Measurements from ENCODE around the gene NADK.

The NADK gene

DNA sequence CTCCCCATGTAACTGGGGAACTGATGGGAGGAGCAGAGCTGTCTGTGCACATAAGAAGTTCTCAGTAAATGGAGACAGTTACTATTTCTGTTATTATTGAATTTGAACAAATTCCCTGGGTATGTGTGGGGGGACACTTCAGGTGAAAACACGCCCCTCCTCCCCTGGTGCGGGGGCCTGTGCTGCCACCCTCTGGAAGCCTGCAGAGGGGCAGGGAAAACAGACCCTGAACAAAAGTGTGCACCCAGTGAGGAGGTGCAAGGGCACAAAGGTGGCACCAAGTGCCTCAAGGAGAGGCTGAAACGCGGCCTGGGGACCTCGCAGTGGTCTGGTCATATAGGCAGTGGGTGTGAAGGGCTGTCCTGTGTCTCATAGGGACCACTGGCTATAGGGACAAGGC, 18.2 kb upstream of the NADK start:
- peaks cover 53% of the 10 kb centered on the region for H3K4me1 Mint-ChIP-seq
- H3K27me3 Mint-ChIP-seq = no peaks in the 10 kb centered on the region
- H3K9me3 Mint-ChIP-seq = no peaks in the 10 kb centered on the region
- no peak overlapping the region for H3K4me3 Mint-ChIP-seq
- no peak for ATAC-seq
- peaks cover 63% of the 10 kb centered on the region for H3K36me3 Mint-ChIP-seq
- H3K27ac Mint-ChIP-seq = peak overlapping the region; percentile 54

DNA sequence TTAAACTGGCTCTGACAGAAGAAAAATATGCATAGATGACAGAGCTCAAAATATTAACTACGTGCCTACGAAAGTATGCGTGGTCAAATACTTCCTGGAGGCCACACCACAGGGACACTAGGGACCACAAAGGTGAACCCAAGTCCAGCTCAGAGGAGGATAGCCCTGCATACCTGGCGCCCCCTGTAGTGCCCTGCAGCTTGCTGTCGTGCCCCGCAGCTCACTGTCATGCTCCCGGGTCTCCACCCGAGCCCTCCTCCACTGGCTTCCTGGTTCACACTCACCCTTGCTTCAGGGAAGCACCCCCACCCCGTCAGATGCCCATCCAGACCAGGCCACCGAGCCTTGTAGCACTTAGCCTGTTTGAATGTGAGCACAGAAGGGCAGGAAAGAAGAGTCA, 16.7 kb upstream of the NADK start:
- peaks cover 39% of the 10 kb centered on the region for H3K4me1 Mint-ChIP-seq
- H3K4me3 Mint-ChIP-seq = no peak overlapping the region
- H3K9me3 Mint-ChIP-seq = no peaks in the 10 kb centered on the region
- H3K36me3 Mint-ChIP-seq = peaks cover 70% of the 10 kb centered on the region
- H3K27ac Mint-ChIP-seq = no peak overlapping the region
- H3K27me3 Mint-ChIP-seq = no peaks in the 10 kb centered on the region
- no peak for ATAC-seq

DNA sequence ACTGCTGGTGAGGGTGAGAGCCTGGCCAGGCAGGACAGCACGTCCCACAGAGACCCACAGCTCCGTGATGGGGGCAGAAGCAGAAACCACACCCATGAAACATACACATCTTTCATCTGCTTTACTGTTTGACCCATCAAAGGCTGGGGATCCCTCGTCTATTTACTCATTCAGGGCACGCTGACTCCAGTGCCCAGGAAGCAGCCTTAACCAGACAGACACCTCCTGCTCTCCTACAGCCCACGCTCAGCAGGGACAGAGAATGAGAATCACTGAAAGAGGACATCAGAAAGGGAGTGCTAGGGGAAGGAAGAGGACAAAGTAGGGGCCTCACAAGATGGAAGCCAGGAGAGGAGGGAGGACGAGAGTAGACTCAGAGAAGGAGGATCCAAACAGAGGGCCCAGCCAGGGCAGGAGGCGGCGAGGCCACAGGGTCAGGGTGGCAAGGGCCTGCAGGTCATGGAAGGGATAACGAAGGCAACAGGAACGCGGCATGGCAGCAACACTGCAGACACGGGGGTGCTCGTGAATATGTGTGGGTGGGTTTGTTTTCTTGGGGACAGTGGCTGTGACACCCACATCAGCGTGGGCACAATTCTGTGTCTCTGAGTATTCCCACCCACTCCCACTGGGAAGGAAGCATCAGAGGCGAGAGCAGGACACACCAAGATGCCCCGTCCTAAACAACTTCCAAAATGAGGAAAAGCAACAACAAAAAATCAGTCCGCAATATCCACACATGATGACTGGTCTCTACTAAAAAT, 15.4 kb upstream of the NADK start:
- peak overlapping the region; percentile 53 for H3K27ac Mint-ChIP-seq
- H3K36me3 Mint-ChIP-seq = peaks cover 76% of the 10 kb centered on the region
- no peaks in the 10 kb centered on the region for H3K27me3 Mint-ChIP-seq
- no peak overlapping the region for H3K4me3 Mint-ChIP-seq
- peaks cover 30% of the 10 kb centered on the region for H3K4me1 Mint-ChIP-seq
- no peaks in the 10 kb centered on the region for H3K9me3 Mint-ChIP-seq
- ATAC-seq = no peak

DNA sequence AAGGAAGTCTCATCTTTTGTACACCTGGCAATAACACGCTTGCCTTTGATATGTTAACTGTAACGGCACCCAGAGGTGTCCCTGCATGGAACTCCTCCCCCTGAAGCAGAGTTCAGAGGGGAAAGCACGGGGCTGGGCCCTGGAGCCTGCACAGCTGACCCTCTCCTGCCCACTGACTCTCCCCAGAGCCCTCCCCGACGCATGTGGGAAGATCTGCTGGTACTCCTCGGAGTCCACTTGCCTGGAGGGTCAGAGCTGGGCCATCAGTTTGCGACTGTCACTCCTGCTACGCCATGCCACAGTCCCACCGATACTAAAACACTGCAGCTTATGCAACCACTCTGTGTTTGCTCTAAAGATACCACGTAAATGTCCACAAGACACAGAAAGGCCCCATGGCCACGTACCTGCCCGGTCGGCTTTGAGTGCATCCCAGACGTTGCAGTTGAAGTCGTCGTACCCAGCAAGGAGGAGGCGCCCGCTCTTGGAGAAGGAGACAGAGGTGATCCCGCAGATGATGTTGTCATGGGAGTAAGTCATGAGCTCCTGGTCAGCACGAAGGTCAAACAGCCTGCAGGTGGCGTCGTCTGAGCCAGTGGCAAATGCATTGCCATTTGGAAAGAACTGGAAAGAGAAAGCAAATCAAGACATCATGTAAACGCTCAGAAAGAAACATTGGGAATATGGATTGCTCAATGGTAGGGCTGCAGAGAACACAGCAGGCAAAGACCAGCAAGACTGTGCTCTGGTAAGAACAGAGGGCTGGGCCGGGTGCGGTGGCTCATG, 10.6 kb upstream of the NADK start:
- Mint-ChIP-seq H3K36me3 (peaks cover 70% of the 10 kb centered on the region), H3K27me3 (no peaks in the 10 kb centered on the region), H3K4me1 (peaks cover 7% of the 10 kb centered on the region), H3K4me3 (no peak overlapping the region), H3K9me3 (no peaks in the 10 kb centered on the region), H3K27ac (no peak overlapping the region)
- ATAC-seq = no peak

DNA sequence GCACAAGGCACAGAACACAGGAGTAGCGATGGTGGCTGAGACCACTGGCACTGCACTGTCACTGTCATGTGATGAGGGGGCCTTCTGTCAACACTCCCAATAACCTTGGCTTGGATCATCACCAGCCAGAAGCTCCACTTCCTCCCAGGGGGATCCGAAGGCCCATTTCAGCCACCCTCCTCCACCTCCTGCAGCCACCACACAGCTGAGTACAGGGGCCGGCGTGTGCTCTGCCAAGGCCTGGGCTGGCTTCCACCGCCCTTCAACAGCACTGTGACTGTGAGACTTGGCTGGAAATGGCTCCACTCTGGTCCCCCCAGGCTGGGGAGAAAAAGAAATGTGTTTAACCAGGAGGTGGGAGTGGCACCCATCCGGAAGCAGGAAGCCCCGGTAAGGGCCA, 9.9 kb upstream of the NADK start:
- Mint-ChIP-seq H3K36me3 (peaks cover 63% of the 10 kb centered on the region), H3K27ac (no peak overlapping the region)
- no peak for ATAC-seq

DNA sequence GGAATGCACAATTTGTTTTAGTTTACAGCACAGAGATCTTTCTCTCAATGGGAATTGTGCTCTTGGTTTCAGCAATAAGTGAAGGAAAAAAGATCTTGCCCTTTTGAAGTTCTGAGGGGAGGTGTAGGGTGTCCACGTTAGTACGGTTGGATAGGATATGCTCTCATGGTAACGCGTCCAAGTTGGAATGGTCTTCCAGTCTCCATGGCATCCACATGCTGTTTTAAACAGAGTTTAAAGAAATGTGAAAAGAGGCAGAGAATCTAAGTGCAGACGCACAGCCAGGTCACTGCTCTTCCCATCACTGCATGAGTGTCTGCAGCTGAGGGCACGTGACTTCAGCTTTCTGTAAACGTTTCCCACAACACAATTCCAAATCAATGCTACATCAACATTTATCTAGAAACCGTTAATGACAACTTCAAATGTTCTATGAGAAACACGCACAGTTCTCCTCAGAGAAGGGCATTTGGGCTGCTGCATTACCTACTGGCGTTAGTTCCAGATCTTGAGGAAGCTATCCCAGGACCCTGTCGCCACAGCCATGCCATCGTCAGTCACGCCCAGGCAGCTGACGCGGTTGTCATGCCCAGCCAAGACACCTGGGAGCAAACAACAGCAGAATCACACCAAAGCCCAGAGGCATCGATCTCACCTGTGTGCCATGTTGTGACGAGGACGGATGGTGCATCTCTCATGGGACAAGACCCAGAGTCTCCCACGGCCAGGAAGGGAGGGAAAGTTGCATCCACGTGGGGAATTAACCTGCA, 8.8 kb upstream of the NADK start:
- Mint-ChIP-seq H3K36me3 (peaks cover 54% of the 10 kb centered on the region), H3K27ac (no peak overlapping the region)

More for the DNA sequence above, 9.9 kb upstream of the NADK start:
- no peaks in the 10 kb centered on the region for H3K27me3 Mint-ChIP-seq
- peaks cover 7% of the 10 kb centered on the region for H3K4me1 Mint-ChIP-seq
- no peak overlapping the region for H3K4me3 Mint-ChIP-seq
- no peaks in the 10 kb centered on the region for H3K9me3 Mint-ChIP-seq

DNA sequence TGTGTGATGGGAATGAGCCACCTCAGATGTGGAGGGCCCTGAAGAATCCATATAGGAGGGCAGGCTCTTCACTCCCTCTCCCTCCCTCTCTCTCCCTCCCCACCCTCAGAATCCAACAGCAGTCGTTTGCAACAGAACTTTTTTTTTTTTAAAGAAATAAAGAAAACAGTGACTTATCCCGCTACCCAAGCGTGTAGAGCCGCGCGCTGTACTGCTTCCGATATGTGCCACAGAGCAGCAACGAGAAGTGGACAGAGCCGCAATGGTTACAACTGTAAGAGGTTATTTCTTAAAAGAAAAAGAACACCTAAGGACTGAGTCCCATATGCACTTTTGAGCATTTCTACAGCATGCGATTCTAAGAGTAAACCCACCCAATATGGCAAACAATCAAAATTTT, 7.4 kb upstream of the NADK start:
- H3K9me3 Mint-ChIP-seq = no peaks in the 10 kb centered on the region
- ATAC-seq = no peak
- no peak overlapping the region for H3K27ac Mint-ChIP-seq
- H3K4me1 Mint-ChIP-seq = peaks cover 28% of the 10 kb centered on the region
- H3K27me3 Mint-ChIP-seq = no peaks in the 10 kb centered on the region
- no peak overlapping the region for H3K4me3 Mint-ChIP-seq
- H3K36me3 Mint-ChIP-seq = peaks cover 46% of the 10 kb centered on the region

More for the DNA sequence above, 8.8 kb upstream of the NADK start:
- no peaks in the 10 kb centered on the region for H3K27me3 Mint-ChIP-seq
- peaks cover 16% of the 10 kb centered on the region for H3K4me1 Mint-ChIP-seq
- H3K4me3 Mint-ChIP-seq = no peak overlapping the region
- no peaks in the 10 kb centered on the region for H3K9me3 Mint-ChIP-seq
- no peak for ATAC-seq

DNA sequence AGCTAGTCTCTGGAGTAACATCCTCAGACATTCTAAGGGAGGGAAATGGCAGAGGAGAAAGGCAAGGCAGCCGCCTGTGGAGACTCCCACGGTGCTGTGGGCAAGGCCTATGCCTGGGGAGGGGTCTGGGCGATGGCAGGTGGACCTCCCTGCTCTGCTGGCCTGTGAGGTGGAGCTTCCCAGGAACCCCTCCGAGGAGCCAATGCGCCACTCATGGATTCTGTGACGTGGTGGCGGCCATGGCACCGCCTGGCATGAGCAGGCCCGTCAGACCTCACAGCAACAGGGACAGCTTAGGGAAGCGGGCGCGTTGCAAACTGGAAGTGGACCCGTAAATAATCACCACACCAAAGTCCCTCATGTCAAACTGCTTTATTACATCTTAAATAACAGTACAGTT, 6.7 kb upstream of the NADK start:
- Mint-ChIP-seq H3K27me3 (no peaks in the 10 kb centered on the region), H3K4me3 (no peak overlapping the region), H3K4me1 (peaks cover 36% of the 10 kb centered on the region), H3K36me3 (peaks cover 39% of the 10 kb centered on the region), H3K27ac (no peak overlapping the region), H3K9me3 (no peaks in the 10 kb centered on the region)
- ATAC-seq = no peak

DNA sequence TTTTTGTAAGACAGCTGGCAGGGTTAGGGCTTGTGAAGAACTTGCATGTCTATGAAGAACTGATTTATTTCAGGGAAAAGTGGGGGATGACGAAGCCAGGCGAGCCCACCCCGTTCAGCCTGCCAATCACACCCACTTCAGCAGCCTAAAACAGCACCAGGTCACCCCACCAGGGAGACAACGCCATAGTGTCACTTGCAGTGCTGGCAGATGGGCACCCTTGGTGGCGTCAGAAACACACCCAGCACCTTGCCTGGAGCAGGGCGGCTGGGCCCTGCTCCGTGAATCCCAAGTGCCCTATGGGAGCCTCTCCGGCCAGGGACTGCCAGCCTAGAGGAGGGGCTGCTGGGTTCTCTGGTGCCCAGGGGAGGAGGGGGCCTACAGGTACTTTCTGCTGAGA, 5.0 kb upstream of the NADK start:
- ATAC-seq = no peak
- Mint-ChIP-seq H3K27me3 (no peaks in the 10 kb centered on the region), H3K4me1 (peaks cover 48% of the 10 kb centered on the region), H3K4me3 (peak overlapping the region; percentile 33), H3K27ac (peak overlapping the region; percentile 95), H3K9me3 (no peaks in the 10 kb centered on the region), H3K36me3 (peaks cover 22% of the 10 kb centered on the region)

DNA sequence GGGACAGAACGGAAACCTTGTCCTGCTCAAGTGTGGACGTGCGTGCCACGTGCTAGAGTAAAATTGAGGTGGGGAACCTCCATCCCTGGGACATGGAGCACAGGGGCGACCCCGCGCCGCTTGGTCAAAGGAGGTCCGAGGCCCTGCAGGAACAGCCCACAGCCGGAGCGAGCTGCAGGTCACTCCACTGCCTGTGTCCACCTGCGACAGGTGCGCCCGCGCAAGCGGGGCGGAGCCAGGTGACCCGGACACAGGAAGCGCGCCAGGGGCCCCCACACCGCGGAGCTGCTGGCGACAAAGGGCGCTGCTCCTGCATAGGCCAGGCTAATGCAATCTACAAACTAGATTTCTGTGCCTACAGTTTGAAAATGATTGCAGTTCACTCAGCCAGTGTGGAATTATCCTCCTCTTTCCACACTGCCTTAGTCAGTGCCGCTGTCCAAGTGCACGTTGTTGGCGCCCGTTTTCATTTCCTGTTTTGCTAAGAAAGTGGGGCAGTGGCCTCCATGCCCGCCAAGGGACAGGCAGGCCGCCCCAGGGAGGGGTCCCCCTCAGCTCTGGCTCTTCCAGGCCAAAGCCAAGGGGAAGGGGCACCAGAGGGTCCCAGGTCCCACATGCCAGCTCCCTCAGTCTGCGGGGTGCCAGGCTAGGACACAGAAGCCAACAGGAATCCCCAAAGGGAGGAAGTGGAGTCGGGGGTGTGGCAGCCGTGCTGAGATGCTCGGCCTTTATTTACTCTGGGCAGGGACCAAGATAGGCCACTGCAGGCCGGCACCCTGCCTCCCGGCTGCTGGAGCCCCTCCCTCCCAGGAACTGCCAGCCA, 4.3 kb upstream of the NADK start:
- Mint-ChIP-seq H3K27me3 (no peaks in the 10 kb centered on the region), H3K36me3 (peaks cover 18% of the 10 kb centered on the region), H3K9me3 (no peaks in the 10 kb centered on the region), H3K27ac (peak overlapping the region; percentile 95), H3K4me3 (peak overlapping the region; percentile 44), H3K4me1 (peaks cover 49% of the 10 kb centered on the region)
- no peak for ATAC-seq

DNA sequence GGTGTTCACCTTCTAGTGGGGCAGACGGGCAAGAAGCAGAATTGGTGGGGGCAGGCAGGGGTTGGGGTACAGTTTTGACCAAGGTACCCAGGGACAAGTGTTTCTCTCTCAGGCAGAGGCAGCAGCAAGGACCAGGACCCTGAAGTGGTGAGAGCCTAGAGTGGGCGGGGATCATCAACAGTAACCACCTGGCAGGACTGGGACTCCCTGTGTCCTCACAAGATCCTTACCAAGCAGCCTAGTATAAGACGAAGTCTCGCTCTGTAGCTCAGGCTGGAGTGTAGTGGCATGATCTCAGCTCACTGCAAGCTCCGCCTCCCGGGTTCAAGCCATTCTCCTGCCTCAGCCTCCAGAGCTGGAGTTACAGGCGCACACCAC, 3.2 kb upstream of the NADK start:
- ATAC-seq = no peak
- H3K4me3 Mint-ChIP-seq = peak overlapping the region; percentile 72
- peaks cover 8% of the 10 kb centered on the region for H3K36me3 Mint-ChIP-seq
- no peaks in the 10 kb centered on the region for H3K27me3 Mint-ChIP-seq
- H3K4me1 Mint-ChIP-seq = peaks cover 60% of the 10 kb centered on the region
- H3K9me3 Mint-ChIP-seq = no peaks in the 10 kb centered on the region
- peak overlapping the region; percentile 95 for H3K27ac Mint-ChIP-seq

DNA sequence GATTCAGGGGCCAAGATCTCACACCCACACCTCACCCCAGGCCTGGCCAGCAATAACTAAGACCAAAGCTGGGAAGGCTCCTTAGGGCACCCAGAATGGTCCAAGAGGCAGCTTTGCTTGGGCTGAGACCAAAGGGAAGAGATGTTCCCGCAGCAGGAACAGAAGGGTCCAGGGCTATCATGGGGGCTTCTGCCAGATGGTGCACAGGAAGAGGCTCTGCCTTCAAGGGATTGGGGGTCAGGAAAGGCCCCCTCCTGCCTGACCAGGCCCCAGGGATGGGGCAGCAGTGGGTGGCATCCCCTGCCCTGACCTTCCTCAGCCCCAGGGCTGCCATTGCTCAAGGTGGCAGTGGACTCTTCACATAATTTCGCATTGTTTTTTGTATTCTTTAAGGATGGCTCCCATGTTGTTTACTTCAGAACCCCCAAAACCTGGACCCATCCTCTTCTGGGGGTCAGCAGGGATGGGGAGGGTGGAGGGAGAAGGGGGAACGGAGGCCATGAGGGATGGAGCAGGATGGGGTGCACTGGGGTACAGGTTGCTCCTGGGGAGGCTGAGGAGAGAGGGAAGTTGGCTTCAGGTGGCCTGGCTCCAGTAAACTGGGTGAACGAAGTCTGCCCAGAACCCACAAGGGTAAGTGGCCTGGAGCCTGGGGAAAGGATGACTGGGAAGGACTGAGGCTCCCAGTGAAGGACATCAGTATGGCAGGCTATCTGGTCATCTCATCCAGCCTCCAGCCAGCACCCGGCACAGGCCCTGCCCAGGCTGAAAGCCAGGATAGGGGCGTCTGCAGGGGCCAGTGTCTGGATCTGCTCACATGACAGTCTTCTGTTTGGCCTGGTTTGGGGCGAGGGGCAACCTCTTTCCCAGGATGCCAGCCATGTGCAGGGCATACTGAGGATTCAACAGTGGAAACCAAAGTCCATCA, 2.6 kb upstream of the NADK start:
- H3K4me1 Mint-ChIP-seq = peaks cover 67% of the 10 kb centered on the region
- H3K36me3 Mint-ChIP-seq = peaks cover 8% of the 10 kb centered on the region
- H3K4me3 Mint-ChIP-seq = peak overlapping the region; percentile 72

DNA sequence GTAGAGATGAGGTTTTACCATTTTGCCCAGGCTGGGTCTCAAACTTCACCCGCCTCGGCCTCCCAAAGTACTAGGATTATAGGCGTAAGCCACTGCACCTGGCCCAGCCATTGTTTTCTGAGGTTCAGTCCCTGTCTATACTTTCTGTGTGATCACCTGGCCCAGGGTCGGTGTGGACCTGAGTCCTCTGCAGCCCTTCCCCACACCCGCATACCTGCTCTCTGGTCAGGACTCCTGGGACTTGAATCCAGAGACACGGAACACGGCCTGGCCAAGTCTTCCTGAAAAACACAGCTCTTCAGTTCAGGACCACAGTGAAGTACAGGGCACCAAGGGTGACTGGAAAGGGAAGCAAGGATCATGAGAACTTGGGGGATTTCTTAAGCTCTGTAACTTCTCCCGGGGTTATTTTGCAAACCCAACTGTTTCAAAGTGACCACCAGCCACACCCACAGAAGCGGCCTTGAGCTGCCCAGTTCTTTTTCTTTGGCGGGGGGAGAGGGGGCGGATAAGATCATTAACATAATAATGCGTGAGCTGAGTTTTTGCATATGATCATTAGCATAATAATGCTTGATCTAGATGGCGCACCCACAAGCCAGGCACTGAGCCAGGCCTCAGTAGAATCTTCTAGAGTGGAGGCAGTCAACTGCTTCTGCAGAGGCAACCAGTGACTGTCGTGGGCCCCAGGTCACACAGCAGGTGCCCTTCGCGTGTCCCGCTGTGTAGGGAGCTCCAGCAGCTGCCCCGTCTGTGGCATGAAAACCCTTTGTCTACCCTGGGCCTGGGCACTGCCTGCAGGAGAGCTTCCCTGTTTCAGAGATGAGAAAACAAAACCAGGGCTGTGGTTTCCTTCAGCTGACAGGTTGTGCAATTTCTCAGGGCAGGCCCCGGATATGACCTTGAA, 1.7 kb upstream of the NADK start:
- Mint-ChIP-seq H3K4me3 (peak overlapping the region; percentile 72), H3K36me3 (peaks cover 3% of the 10 kb centered on the region), H3K4me1 (peaks cover 76% of the 10 kb centered on the region), H3K9me3 (no peaks in the 10 kb centered on the region), H3K27ac (peak overlapping the region; percentile 95), H3K27me3 (no peaks in the 10 kb centered on the region)
- peak; percentile 61 for ATAC-seq

More for the DNA sequence above, 2.6 kb upstream of the NADK start:
- no peaks in the 10 kb centered on the region for H3K9me3 Mint-ChIP-seq
- peak overlapping the region; percentile 95 for H3K27ac Mint-ChIP-seq
- no peaks in the 10 kb centered on the region for H3K27me3 Mint-ChIP-seq
- no peak for ATAC-seq

All from stimulated activated memory B cell treated with anti-CD40 and anti-IgM and Interleukin-4, amounts not matched to agents 10 μg/mL and 1 μg/mL and 100 μg/mL, for 72 hours (primary cell).